HepG2 (cell line): ENCODE measurements around the gene POLR1H. TPM values are rescaled to one million over a fixed set of nuclear protein-coding genes. Genes with fewer than 3 reads are reported as not detected.

Experiments
- ATF7-NPFF ChIP-seq: sonication (generic); formaldehyde crosslinking; IDR thresholded peaks from 2 replicates; pipeline ENCODE4 v1.8.1; 2023; ENCODE audit warnings: mild to moderate bottlenecking, low read depth, missing genetic modification reagents, moderate library complexity
- BCL6 ChIP-seq: IDR thresholded peaks from 2 replicates; pipeline ENCODE4 v1.6.1; 2016; ENCODE audit warnings: missing genetic modification reagents, missing compliant biosample characterization
- CBX5 ChIP-seq: sonication (generic); formaldehyde crosslinking; IDR thresholded peaks from 2 replicates; pipeline ENCODE4 v1.4.0; 2020; ENCODE audit warnings: missing genetic modification reagents, borderline replicate concordance
- FOXP1 ChIP-seq, 2 experiments: fragments of 450-650 bp in 1 of 2; IDR thresholded peaks; 2 replicates each; pipeline ENCODE4 v1.6.1; 2017 to 2018; ENCODE audit warnings: antibody characterized with exemption in 1 of 2
- HOXA9 ChIP-seq: sonication (generic); formaldehyde crosslinking; IDR thresholded peaks from 2 replicates; pipeline ENCODE4 v1.8.1; 2022; ENCODE audit warnings: missing genetic modification reagents, mild to moderate bottlenecking, moderate library complexity, borderline replicate concordance
- PAXIP1 ChIP-seq: sonication (generic); formaldehyde crosslinking; conservative IDR thresholded peaks from 2 replicates; pipeline ENCODE4 v1.4.0; 2020; ENCODE audit warnings: mild to moderate bottlenecking, missing genetic modification reagents, moderate library complexity
- STAG1 ChIP-seq: sonication (generic); formaldehyde crosslinking; IDR thresholded peaks from 2 replicates; pipeline ENCODE4 v1.4.0; 2020; ENCODE audit warnings: missing genetic modification reagents
- ZC3H13 ChIP-seq: sonication (generic); formaldehyde crosslinking; IDR thresholded peaks from 2 replicates; pipeline ENCODE4 v1.8.1; 2023; ENCODE audit warnings: mild to moderate bottlenecking, missing genetic modification reagents, moderate library complexity
- ZHX1 ChIP-seq: sonication (generic); formaldehyde crosslinking; IDR thresholded peaks from 2 replicates; pipeline ENCODE4 v1.8.1; 2022; ENCODE audit warnings: low read depth, mild to moderate bottlenecking, missing genetic modification reagents
- ZNF235 ChIP-seq: sonication (generic); formaldehyde crosslinking; IDR thresholded peaks from 2 replicates; pipeline ENCODE4 v1.8.1; 2023; ENCODE audit warnings: mild to moderate bottlenecking, missing genetic modification reagents, borderline replicate concordance
- ZNF563 ChIP-seq: sonication (generic); formaldehyde crosslinking; IDR thresholded peaks from 2 replicates; pipeline ENCODE4 v1.8.0; 2022; ENCODE audit warnings: mild to moderate bottlenecking, moderate library complexity, missing genetic modification reagents
- ZNF574 ChIP-seq: sonication (generic); formaldehyde crosslinking; IDR thresholded peaks from 2 replicates; pipeline ENCODE4 v1.4.0; 2020; ENCODE audit warnings: missing genetic modification reagents
- ZNF687 ChIP-seq: sonication (generic); formaldehyde crosslinking; IDR thresholded peaks from 2 replicates; pipeline ENCODE4 v1.5.1; 2020; ENCODE audit warnings: mild to moderate bottlenecking, missing genetic modification reagents, moderate library complexity
- polyA plus RNA-seq, 8 experiments: library from polyadenylated mRNA; depleted of rRNA in 3 of 8; stranded (reverse) in 7 of 8; unstranded in 1 of 8; fragments of >200 nt; fragmentation: Illumina TruSeq in 4 of 8; extraction: Trizol in 4 of 8; gene quantifications; 2 replicates each; pipeline versions ENCODE4 v1.2.1 to v1.2.3, GENCODE V29; 2011 to 2016; ENCODE audit warnings: low read depth in 4 of 8, missing spikeins in 1 of 8, mixed read lengths in 1 of 8; ENCODE audit not compliant: insufficient read depth in 1 of 8
- total RNA-seq, 5 experiments: library from RNA; depleted of rRNA; stranded (reverse); fragments of >200 nt; fragmentation: Illumina TruSeq; extraction: Trizol; gene quantifications; 2 replicates each; pipeline ENCODE4 v1.2.3, GENCODE V29; 2016; ENCODE audit warnings: low read depth in 1 of 5

POLR1H gene
- total and polyA plus RNA-seq, 2 of the 13 experiments (the other 11 are each of a cell fraction or from before 2014, with no cell fraction given) = 61.4 to 79.8 TPM

- no peak for TF ChIP-seq ZNF563 (CRISPR knock-in tag)
- peak; percentile 37; the same call in 1 of the 2 replicates for TF ChIP-seq CBX5
- no peak for TF ChIP-seq FOXP1 (IDR thresholded peaks at IDR 0.05)
- TF ChIP-seq FOXP1 (CRISPR knock-in tag; IDR thresholded peaks at IDR 0.05) = peak; percentile 58
- no peak for TF ChIP-seq BCL6
- peak; percentile 65; the same call in 1 of the 2 replicates for TF ChIP-seq HOXA9 (CRISPR knock-in tag)
- peak; percentile 49 for TF ChIP-seq STAG1 (CRISPR knock-in tag)
- 0 out of 2 replicates have a peak, but pooled peaks have one; percentile 49 for TF ChIP-seq ZHX1
- 0 out of 2 replicates have a peak, but pooled peaks have one; percentile 4 for TF ChIP-seq PAXIP1 (CRISPR knock-in tag)
- no peak for TF ChIP-seq ATF7-NPFF (CRISPR knock-in tag)
- TF ChIP-seq ZC3H13 (CRISPR knock-in tag) = no peak
- TF ChIP-seq ZNF574 (CRISPR knock-in tag) = peak; percentile 54; the same call in 1 of the 2 replicates
- no peak for TF ChIP-seq ZNF235 (CRISPR knock-in tag)
- peak; percentile 33; the same call in 1 of the 2 replicates for TF ChIP-seq ZNF687 (CRISPR knock-in tag)
Measured at GRCh38 chr6:30075790-30076732, 15.0 kb downstream of the POLR1H start (continued).
